ENCODE results near the gene TXNDC17.

- no peak for TF ChIP-seq POLR2A (IDR thresholded peaks at IDR 0.05)
- TF ChIP-seq, protein P1, sequence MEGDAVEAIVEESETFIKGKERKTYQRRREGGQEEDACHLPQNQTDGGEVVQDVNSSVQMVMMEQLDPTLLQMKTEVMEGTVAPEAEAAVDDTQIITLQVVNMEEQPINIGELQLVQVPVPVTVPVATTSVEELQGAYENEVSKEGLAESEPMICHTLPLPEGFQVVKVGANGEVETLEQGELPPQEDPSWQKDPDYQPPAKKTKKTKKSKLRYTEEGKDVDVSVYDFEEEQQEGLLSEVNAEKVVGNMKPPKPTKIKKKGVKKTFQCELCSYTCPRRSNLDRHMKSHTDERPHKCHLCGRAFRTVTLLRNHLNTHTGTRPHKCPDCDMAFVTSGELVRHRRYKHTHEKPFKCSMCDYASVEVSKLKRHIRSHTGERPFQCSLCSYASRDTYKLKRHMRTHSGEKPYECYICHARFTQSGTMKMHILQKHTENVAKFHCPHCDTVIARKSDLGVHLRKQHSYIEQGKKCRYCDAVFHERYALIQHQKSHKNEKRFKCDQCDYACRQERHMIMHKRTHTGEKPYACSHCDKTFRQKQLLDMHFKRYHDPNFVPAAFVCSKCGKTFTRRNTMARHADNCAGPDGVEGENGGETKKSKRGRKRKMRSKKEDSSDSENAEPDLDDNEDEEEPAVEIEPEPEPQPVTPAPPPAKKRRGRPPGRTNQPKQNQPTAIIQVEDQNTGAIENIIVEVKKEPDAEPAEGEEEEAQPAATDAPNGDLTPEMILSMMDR (IDR thresholded peaks at IDR 0.05), result no peak
Observed at GRCh38 chr17:6610011-6610410, 30.8 kb upstream of the TXNDC17 start.
